Ammon's horn (tissue), 1 donor: ENCODE data around the gene ZNF576.
A peak's percentile ranks its signal among the peaks of the same experiment; 100 is the strongest.
"Not testable (repeated sequence)": the region's sequence is repeated elsewhere in the genome, so short reads cannot be mapped to it uniquely, and the experiment has no call there.

Experiments
- DNase-seq: peaks from one replicate; pipeline ENCODE4 v3.0.0-alpha.2; 2016; ENCODE audit warnings: low spot score

The ZNF576 gene

DNA sequence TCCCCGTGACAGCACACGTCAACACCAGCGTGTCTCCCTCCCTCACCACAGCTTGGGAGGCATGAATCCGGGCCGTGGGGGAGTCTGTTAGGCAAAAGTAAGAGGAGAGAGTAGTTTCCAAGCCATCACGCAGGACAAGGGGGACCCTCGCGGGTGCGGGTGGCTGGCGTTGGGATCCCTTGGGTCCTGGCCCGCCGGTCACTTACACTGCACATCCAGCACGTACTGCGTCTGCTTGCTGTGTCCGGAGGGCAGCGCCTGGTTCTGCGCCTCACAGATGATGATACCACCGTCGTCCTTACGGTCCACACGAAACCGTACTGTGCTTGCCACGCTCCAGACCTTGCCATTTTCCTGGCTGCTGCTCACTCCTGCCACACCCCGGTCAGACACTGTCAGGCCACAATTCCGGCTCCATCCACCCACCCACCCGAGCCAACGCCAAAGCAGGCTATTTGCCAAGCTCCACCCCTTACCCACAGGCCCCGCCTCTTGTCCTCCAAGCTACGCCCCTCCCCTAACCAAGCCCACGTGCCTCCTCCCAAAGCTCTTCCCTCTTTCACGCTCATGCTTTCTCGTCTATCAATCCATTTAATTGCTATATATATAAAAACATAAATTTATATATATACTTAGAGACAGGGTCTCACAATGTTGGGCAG is 29.7 kb downstream of the ZNF576 start:
- peak; percentile 27 for DNase-seq

DNA sequence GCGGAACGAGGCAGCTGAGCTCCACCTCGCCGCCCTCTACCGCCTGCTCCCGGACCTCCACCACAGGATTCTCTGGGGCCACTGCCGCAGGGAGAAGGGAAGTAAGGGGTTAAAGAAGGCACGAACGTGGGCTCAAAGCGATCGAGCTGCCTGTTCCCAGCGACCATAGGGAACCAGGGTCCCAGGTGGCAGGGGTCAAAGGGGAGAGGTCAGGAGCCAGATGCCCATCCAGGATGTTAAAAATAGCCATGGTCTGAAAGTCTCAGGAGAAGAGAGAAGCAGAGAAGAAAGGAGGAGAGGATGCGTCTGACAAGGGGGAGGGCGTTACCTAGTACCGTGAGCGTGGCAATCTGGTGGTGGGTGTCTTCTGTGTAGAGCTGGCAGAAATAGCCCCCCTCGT is 30.4 kb downstream of the ZNF576 start:
- DNase-seq: no peak

DNA sequence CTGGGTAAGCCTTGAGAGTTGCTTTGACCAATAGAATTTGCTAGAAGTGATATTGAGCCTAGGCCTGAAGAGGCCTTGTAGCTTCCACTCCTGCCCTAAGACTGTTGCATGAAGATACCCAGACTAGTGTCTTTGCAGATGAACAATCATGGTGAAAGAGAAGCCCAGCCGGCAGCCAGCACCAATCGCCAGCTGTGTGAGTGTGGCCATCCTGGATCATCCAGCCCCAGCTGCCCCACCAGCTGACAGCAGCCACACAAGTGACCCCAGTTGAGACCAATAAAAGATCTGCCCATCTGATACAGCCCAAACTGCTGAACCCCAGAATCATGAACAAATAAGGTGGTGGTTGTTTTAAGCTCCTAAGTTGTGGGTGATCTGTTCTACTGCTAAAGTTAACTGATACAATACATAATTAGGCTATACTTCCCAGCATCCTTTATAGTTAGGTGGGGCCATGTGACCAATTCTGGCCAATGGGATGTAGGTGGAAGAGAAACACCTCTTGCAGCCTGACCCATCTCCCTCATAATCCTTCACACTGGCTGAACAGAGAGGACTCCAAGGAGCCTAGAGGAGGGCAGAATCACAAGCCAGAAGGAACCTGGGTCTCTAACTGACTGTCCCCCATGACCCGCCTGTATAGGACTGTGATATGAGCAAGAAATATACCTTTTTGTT is 32.4 kb downstream of the ZNF576 start:
- DNase-seq: no peak

DNA sequence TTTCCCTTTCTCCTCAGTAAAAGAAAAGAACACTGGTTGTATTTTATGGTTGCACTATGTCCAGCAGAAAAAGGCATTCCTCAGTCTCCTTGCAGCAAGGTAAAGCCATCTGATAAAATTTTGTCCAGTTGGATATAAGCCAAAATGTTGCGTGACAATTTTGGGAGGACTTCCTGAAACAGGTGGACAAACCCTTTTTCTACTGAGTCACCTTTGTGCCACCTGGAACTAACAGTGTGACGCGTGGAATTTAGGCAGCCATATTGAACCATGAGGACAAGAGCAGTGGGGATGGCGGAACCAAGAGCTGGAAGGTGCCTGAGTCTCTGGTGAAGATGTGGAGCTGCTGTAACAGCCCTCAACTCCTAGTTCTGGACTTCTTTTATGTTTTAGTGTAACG is 35.1 kb downstream of the ZNF576 start:
- DNase-seq: no peak

DNA sequence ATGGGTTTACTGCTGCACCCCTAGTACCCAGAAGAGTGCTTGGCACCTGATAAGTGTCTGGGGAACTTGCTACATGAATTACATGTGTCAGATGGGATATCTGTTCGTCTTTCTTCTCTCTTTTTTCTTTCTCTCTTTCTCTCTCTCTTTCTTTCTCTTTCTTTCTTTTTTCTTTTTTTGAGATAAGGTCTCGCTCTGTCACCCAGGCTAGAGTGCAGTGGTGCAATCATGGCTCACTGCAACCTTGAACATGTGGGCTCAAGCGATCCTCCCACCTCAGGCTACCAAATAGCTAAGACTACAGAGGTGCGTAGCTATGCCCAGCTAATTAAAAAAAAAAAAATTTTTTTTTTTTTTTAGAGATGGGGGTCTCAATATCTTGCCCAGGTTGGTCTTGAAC is 37.1 kb downstream of the ZNF576 start:
- DNase-seq: no peak

DNA sequence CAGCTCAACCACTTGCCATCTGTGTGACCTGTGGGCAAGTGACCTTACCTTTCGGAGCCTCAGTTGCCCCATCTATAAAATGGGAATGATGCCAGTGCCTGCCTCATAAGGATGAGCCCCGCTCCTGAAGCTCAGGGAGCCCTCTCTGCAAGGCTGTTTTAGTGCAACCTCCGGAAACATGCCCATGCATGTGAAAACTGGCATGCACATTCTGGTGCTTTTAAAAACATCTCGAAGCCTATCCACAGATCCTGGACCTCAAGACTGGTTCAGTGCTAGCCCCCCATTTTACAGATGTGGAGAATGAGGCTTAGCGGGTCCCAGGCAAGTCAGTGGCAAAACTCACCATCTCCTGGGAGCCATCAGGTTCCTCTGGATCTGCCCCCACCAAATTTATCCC is 37.7 kb downstream of the ZNF576 start:
- DNase-seq: no peak

DNA sequence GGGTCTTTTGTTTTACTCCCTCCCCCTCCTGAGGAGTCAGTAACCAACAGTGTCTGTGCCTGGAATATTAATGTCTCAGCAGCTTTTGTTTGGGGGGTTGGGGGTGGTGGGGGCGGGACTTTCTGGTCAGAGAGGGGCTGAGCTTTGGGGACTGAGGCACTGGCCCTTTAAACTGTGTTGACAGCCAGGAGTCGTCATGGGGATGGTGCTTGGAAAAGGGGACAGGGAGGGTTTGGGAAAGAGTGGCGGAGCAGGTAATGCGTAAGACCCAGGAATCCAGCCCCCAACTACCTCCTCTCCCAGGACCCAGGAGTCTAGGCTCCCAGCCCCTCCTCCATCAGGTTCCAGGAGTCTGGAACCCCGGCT is 38.1 kb downstream of the ZNF576 start:
- peak; percentile 83 for DNase-seq

DNA sequence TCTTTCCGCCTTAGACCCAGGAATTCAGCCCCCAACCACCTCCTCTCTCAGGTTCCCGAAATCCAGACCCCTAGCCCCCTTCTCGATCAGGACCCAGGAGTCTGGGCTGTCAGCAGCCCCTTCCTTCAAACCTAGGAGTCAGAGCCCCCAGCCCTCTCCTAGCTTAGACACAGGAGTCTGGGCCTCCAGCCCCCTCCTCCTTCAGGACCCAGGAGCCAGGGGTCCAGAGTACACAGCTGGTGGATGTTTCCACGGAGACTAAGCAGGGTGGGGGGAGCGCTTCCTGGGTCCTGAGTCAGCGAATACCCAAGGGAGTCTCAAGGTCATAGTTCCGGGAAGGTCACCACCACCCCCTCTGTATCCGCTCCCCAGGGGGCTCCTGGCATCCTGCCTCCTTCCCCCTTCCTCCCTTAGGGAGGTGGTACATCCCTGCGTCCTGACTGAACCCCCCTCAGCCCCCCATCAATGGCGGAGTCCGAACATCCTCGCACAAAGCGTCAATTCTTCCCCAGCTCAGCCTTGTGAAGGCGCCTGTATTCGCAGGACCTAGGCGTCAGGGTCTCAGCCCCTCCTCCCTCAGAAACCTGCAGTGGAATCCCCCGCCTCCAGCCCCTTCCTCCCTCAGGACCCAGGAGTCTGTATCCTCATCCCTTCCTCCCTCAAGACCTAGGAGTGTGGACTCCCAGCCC is 38.6 kb downstream of the ZNF576 start:
- peak; percentile 86 for DNase-seq

DNA sequence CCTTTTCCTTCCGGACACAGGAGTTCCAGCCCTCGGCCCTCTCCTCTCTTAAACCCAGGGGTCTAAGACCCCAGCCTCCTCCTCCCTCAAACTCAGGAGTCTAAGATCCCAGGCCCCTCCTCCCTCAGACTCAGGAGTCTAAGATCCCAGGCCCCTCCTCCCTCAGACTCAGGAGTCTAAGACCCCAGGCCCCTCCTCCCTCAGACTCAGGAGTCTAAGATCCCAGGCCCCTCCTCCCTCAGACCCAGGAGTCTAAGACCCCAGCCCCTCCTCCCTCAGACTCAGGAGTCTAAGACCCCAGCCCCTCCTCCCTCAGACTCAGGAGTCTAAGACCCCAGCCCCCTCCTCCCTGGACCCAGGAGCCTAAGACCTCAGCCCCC is 39.2 kb downstream of the ZNF576 start:
- not testable (repeated sequence) for DNase-seq

DNA sequence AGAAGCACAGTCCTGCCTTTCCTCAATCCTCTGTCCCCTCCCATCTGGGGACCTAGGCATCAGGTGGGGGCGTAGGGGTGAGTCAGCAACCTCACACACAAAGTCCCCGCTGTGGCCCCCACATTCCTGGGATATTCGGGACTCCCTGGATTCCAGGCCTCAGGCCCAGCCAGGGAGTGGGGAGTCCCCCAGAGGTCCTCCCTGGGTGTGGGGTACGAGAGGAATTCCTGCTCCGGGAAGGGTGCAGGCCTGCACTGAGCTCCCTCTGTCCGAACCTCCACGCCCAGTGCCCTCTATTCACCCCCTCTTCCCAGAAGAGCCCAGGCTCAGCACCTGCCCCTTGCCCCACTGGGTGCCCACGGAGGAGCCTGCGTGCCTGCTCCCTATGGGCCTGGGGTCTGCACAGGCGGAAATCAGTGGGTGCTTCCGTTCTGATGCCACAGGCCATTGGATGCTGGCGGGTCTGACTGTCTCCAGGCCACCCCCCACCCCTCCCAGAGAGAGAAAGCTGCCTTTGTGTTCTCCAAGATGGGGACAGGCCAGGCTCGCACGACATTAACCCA is 39.8 kb downstream of the ZNF576 start:
- DNase-seq: peak; percentile 81

DNA sequence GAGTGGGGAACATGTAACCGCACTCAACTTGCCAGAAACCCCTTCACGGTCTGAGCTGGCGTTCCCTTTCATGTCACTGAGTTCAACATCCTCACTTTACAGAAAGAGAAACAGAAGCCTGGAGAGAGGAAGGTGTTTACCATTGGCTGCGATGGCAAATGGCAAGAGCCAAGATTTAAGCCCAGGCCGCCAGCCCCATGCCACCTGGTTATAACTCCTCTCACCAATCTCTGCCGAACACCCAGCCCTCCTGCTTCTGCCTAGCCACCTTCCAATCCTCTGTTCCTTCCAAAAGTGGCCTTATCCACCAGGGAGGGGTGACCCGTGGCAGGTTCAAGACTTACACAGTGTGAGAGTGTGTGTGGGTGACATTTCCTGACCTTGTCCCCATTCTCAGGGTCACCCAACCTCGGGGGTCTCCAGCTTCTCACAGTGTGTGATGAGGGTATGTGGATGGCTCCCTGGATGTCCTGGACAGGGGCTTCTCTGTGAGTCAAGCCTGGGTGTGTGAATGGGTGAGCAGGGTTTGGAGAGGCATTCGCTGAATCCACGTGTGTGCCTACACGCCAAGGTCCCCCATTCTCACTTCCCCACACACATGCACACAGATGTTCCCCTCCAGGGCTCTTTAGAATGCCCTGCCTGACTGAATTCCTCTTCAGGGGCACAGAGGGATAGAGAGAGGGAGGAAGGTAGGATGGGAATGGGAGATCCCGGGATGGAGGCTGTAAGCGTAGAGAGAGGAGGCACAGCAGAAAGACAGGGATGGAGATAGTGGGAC is 42.0 kb downstream of the ZNF576 start:
- no peak for DNase-seq

DNA sequence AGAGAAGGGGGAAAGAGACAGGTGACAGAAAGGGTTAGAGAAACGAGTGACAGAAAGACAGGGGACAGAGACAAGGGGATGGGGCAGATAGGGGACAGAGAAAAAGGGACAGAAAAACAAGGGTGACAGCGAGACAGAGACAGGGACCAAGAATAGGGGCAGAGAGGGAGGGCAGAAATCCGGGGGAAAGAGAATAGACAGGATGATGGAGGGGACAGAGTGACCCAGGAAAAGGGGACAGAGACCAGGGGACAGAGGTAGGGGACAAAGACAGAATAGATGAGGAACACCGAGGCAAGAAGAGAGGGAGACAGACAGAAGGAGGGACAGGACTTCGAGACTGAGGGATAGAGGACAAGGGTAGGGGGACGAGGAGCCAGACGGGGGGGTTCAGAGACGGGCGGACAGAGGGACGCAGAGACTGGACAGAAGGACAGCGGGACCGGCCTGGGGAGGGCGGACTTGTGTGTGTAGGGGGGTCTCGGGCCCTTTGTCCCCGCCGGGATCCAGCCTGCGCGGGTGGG is 42.7 kb downstream of the ZNF576 start:
- no peak for DNase-seq

DNA sequence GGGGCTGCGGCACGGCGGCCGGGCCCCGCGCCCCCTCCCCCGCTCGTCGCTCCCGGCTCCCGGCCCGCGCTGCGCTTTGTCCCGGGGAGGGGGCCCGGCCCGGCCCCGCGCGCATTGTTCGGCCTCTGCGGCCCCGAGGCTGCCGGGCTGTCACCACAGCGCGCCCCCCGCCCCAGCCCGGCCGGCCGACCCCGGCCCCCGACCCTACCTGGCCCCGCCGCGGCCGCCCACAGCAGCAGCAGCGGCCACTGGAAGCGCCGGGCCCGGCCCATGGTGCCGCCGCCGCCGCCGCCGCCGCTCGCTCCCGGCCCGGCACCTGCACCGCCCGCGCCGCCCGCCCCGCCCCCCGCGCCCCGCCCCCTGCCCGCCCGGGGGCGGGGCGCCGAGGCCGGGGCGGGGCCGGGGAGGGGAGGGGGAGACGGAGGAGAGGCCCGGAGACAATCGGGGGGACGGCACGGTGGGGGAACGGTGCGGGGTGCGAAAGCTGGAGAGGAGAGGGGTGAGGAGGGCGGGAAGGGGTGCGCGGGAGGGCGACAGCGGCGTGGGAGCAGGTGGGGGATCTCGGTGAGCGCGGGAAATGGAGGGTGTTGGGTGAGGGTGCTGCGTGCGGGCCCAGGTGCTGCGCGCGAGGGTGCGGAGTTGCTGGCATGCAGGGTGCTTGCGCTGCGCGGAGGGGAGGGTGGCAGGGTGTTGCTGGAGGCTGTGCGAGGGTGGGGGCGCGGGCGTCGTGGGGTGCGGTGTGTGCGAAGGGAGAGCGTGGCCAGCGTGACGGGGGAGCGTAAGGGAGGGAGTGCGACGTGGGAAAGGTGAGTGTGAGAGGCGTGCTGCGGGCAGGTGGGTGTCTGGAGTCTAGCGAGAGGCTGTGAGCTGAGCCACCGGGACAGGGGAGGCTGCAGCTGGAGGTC is 43.4 kb downstream of the ZNF576 start, which contains the start of gene CADM4:
CADM4 (minus strand) TSS at position 332 of the 905 bp plus-strand sequence; CDS start at position 272, 60 bp downstream.
- peak; percentile 46 for DNase-seq

DNA sequence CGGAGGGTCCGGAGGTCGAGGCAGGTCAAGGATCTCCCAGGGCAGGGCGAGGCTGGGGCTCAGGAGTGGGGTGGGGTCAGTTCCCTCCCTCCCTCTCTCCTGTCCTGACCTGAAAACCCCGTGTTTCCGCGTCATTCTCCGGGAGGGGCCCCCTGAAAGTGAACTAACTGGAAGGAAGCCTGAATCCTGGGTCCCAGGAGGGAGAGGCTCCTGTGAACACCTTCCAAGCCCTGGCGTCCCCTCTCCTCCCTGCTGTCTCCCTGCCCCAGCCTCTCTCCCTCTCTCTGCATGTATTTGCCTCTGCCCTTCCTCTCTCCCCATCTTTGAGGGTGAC is 44.0 kb downstream of the ZNF576 start:
- DNase-seq: no peak

DNA sequence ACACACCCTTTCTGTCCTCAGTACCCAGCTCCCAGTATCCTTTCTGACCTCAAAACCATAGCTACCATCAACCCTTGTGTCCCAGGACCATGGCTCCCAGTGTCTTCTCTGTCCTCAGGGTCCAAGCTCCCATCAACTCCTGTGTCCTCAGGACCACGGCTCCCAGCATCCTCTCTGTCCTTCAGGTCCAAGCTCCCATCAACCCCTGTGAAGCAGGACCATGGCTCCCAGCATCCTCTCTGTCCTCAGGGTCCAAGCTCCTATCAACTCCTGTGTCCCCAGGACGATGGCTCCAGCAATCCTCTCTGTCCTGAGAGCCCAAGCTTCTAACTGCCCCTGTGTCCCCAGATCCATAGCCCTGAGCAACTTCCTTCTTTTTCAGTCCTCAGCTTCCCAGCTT is 44.9 kb downstream of the ZNF576 start:
- no peak for DNase-seq

DNA sequence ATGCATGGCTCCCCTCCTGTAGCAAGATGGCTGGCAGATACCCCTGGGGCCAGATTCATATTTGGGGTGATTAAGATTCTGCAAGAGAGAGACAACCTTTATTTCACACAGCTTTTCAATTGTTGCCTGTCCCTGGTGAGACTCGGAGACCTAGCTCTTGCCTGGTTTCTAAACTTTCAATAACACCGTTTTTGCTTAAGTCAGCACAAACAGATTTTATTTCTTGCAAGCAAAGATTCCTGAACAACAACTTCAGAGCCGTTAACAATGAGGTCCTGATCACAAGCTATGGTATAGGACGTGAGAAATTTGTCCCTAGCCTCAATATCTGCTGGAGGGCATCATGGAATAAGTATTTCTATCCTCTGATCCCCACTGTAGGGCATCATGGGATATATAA is 46.1 kb downstream of the ZNF576 start:
- no peak for DNase-seq

DNA sequence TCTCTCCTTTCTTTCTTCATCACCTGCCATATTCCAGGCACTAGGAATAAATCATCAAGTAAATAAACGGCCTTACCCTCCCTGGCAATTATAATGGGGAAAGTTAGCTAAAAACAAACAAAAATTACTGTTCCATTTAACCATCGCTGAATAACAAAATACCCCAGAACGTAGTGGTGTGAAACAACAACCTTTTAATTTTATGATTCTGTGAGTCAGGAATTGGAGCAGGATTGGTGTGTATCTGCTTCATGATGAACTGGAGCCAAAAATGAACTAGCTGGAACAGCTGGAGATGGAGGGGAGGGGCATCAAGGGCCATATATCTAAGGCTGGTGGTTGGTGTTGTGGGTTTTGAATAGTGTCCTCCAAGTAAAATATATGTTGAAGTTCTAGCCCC is 46.9 kb downstream of the ZNF576 start:
- no peak for DNase-seq

DNA sequence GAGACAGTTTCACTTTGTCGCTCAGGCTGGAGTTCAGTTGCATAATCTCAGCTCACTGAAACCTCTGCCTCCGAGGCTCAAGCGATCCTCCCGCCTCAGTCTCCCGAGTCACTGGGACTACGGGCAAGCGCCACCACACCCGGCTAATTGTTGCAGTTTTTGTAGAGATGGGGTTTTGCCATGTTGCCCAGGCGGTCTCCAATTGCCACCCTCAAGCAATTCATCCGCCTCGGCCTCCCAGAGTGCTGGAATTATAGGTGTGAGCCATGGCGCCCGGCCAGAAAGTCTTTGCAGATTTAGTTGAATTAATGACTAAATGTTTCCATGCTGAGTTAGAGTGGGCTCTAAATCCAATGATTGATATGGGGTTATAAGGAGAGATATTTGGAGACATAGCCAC is 47.8 kb downstream of the ZNF576 start:
- no peak for DNase-seq

DNA sequence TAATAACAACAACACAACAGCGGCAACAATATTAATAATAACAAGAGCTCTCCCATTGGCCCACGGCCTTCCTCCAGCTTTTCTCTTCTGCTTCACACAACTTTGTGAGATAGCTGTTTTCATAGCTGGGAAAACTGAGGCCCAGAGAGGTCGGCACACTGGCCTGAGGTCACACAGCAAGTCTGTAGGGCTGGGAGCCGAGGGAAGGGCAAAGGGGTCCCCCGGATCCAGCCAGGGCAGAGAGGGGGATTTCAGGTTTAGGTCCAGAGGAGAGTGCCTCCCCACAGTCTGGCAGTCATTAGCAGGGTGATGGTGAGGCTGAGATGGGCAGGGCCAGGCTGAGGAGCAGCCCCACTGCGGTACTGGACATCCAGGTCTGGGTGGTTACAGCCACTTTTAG is 52.2 kb downstream of the ZNF576 start:
- no peak for DNase-seq

DNA sequence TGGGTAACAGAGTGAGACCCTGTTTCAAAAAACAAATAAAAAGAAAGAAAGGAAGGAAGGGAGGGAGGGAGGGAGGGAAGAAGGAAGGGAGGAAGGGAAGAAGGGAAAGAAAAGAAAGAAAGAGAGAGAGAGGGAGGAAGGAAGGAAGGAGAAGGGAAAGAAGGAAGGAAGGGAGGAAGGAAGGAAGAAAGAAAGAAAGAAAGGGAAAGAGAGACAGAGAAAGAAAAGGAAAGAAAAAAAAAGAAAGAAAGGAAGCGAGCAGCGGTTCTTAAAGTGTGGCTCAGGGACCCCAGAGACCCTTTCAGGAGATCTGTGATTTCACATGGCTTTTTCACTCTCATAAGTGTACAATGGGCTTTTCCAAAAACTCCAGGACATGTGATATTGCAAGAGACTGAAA is 53.1 kb downstream of the ZNF576 start:
- no peak for DNase-seq

DNA sequence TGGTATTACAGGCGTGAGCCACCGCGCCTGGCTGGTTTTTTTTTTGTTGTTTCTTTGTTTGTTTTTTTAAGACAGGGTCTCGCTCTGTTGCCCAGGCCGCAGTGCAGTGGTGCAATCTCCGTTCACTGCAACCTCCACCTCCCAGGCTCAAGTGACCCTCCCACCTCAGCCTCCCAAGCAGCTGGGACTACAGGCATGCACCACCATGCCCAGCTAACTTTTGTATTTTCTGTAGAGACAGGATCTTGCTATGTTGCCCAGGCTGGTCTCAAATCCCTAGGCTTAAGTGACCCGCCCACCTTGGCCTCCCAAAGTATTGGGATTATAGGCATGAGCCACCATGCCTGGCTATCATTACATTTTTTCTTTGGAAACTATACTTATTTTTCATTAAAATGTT is 53.9 kb downstream of the ZNF576 start:
- DNase-seq: not testable (repeated sequence)
